Measurements from ENCODE around the gene CERK.
"Not testable (repeated sequence)": the region's sequence is repeated elsewhere in the genome, so short reads cannot be mapped to it uniquely, and the experiment has no call there.

The CERK gene

GRCh38 chr22:46659059-46659790 lies 78.8 kb downstream of the CERK start:
- no peak for DNase-seq

GRCh38 chr22:46657996-46658947 lies 79.8 kb downstream of the CERK start:
- DNase-seq = no peak

DNA sequence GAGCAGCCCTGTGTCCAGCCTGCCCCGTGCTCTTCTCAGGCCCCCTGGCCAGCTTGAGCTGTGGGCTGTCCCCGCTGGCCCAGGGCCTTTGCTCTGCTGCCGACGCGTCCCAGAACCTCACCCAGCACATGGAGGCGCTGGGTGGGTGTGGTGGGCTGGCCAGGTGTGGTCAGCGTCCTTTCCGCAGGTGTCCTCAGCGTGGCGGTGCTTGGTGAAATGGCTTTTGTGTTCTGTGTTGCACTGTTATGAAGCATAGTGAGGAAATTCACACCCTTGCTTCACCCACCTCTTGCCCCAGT lies 80.4 kb downstream of the CERK start:
- DNase-seq = no peak

GRCh38 chr22:46656856-46657654 lies 81.0 kb downstream of the CERK start:
- no peak for DNase-seq

GRCh38 chr22:46655861-46656608 lies 82.0 kb downstream of the CERK start:
- no peak for DNase-seq

- DNase-seq = no peak
These were observed 83.0 kb downstream of the CERK start for GRCh38 chr22:46654927-46655595.

- no peak for DNase-seq
These were observed 83.6 kb downstream of the CERK start for GRCh38 chr22:46654426-46654825.

- no peak for DNase-seq
These were observed 84.5 kb downstream of the CERK start for GRCh38 chr22:46653596-46653995.

GRCh38 chr22:46652847-46653331 lies 85.2 kb downstream of the CERK start:
- DNase-seq = no peak

- no peak for DNase-seq
These were observed 85.8 kb downstream of the CERK start for GRCh38 chr22:46652081-46652846.

- no peak for DNase-seq
These were observed 86.7 kb downstream of the CERK start for GRCh38 chr22:46651316-46651715.

GRCh38 chr22:46650078-46650810 lies 87.8 kb downstream of the CERK start:
- DNase-seq = no peak

DNA sequence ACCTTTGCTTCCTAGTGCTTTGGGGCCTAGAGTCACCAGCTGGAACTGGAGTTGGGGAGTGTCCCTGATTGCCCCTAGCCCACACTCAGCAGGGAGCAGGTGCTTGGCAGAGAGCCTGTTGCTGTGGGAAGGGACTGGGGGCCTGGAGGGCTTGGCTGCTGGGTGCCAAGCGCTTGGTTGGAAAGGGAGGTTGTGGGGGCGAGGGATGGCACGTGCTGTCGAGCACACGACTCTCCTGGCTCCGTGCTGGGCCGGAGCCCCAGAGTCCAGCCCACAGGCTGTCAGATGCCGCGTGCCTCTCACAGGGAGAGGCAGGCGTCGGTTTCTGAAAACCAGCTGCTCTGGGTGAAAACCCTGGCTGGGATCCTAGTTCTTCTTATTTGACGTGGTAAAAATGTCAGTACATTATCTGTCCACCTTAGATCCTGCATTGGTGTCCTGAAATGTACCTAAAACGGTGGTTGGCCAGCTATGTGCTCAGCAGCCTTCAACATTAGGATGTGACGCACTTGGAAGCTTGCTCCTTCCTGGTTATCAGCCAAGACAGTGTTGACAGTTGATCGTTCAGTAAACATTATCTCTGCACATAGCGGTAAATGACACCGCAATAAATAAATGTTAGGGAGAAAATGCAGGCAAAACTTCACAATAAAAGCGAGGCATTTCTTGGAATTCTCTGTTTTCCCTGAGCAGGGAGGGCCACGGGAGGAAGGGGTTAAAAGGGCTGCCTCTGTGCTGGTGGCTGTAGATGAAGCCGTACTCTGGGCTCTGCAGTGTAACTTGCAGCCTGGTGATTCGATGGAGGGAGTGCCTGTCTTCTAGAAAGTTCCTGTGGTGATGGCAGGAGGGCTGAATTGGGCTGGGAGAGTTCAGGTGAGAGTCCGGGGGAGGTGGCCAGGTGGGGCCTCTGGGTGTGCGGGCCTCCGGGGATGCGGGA lies 88.6 kb downstream of the CERK start:
- no peak for DNase-seq

DNA sequence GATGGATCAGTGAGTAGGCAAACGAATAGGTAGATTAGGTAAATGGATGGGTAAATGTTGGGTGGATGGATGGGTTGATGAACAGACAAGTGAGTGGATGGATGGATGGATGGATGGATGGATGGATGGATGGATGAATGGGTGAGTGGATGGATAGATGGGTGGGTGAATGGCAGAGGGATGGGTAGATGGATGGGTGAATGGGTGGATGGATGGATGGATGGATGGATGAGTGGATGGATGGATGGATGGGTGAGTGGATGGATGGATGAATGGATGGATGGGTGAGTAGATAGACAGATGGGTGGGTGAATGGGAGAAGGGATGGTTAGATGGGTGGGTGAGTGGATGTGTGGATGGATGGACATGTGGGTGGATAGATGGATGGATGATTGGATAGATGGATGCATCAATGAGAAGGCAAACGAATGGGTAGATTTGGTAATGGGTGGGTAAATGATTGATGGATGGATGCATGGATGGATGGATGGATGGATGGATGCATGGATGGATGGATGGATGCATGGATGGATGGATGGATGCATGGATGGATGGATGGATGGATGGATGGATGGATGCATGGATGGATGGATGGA lies 89.7 kb downstream of the CERK start:
- DNase-seq = not testable (repeated sequence)

GRCh38 chr22:46646531-46647215 lies 91.4 kb downstream of the CERK start:
- no peak for DNase-seq

GRCh38 chr22:46642840-46643480 lies 95.1 kb downstream of the CERK start:
- DNase-seq = not testable (repeated sequence)

DNA sequence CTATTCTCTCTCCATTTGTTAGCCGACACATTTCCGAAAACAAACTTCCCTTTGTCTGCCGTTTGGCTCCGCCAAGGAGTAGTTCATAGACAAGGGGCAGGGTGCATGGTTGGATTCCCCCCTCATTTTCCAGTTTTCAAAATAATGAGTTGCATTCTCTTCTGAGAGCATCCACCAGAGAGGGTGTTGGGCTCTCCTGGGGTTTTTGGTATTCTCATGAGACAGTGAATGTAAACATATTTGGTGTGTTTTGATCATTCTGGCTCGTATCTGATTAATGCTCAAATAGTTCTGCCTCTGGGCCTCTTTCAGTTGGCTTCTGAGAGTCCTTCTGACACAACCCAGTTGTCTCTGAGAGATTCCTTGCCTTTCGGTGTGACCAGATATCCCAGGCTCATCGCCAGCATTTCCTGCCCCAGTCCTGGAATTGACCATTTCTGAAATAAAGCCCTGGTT lies 96.2 kb downstream of the CERK start:
- DNase-seq = no peak
